NCI-H2227 (cell line): ENCODE data around the gene MTFP1.
"Not testable (repeated sequence)": the region's sequence is repeated elsewhere in the genome, so short reads cannot be mapped to it uniquely, and the experiment has no call there.

Experiments
- DNase-seq: peaks from one replicate; lab custom pipeline; 2025; ENCODE audit not compliant: unreplicated experiment; lab: John Stamatoyannopoulos, UW

MTFP1 gene

GRCh38 chr22:30401024-30401423 is 24.5 kb upstream of the MTFP1 start:
- not testable (repeated sequence) for DNase-seq

- no peak for DNase-seq
Measured at GRCh38 chr22:30402028-30402765, 23.4 kb upstream of the MTFP1 start.

GRCh38 chr22:30402766-30403104 is 22.8 kb upstream of the MTFP1 start:
- DNase-seq = not testable (repeated sequence)

GRCh38 chr22:30404307-30404706 is 21.3 kb upstream of the MTFP1 start:
- no peak for DNase-seq

GRCh38 chr22:30405731-30406130 is 19.8 kb upstream of the MTFP1 start:
- no peak for DNase-seq

GRCh38 chr22:30406400-30406799 is 19.2 kb upstream of the MTFP1 start:
- no peak for DNase-seq

- no peak for DNase-seq
Measured at GRCh38 chr22:30408388-30409102, 17.0 kb upstream of the MTFP1 start.

GRCh38 chr22:30411780-30412179 is 13.8 kb upstream of the MTFP1 start:
- DNase-seq = no peak

GRCh38 chr22:30413001-30413400 is 12.6 kb upstream of the MTFP1 start:
- DNase-seq = no peak

GRCh38 chr22:30413745-30414524 is 11.6 kb upstream of the MTFP1 start:
- no peak for DNase-seq

GRCh38 chr22:30414525-30415047 is 11.0 kb upstream of the MTFP1 start:
- no peak for DNase-seq

GRCh38 chr22:30416403-30416802 is 9.2 kb upstream of the MTFP1 start:
- no peak for DNase-seq

GRCh38 chr22:30416837-30417236 is 8.7 kb upstream of the MTFP1 start:
- DNase-seq = no peak

GRCh38 chr22:30420347-30421125 is 5.0 kb upstream of the MTFP1 start:
- DNase-seq = no peak

- DNase-seq = no peak
Measured at GRCh38 chr22:30421695-30422480, 3.7 kb upstream of the MTFP1 start.

GRCh38 chr22:30422481-30423300 is 2.9 kb upstream of the MTFP1 start:
- DNase-seq = peak; percentile 38

GRCh38 chr22:30423301-30423958 is 2.1 kb upstream of the MTFP1 start:
- DNase-seq = peak; percentile 82

GRCh38 chr22:30423959-30424533 is 1.5 kb upstream of the MTFP1 start:
- DNase-seq = peak; percentile 99
